Transverse colon (tissue), 4 donors: ENCODE measurements around the gene FAM174C.

Experiments
- CTCF ChIP-seq, 5 experiments: fragments of 200-600 bp in 3 of 5; fragments of 450-650 bp in 2 of 5; sonication (generic) in 3 of 5; IDR thresholded peaks; 1 replicate in 2 of 5; 2 replicates in 3 of 5; pipeline ENCODE4 v1.5.1; 2016 to 2017; ENCODE audit warnings: antibody characterized with exemption in 5 of 5, inconsistent platforms in 3 of 5, mild to moderate bottlenecking in 2 of 5, moderate library complexity in 1 of 5
- EP300 ChIP-seq: sonication (generic); formaldehyde crosslinking; IDR thresholded peaks from one replicate; pipeline ENCODE4 v1.6.1; 2017; ENCODE audit warnings: antibody characterized with exemption, low read depth
- POLR2A ChIP-seq: fragments of 450-650 bp; IDR thresholded peaks from one replicate; pipeline ENCODE4 v1.6.1; 2016; ENCODE audit warnings: antibody characterized with exemption, mild to moderate bottlenecking, moderate library complexity
- POLR2AphosphoS5 ChIP-seq, 3 donors: sonication (generic); formaldehyde crosslinking; IDR thresholded peaks; one replicate each; pipeline ENCODE4 v1.6.1; 2016; ENCODE audit warnings: antibody characterized with exemption in 3 of 3

- TF ChIP-seq POLR2AphosphoS5 (IDR thresholded peaks at IDR 0.05) (no peak), POLR2A (no peak), CTCF (IDR thresholded peaks at IDR 0.05) (no peak), EP300 (no peak)
Observed at GRCh38 chr19:1307320-1307719, 32.0 kb downstream of the FAM174C start.
